Thymus (tissue), 14 donors: ENCODE results near the gene CTRL. TPM values are rescaled to one million over a fixed set of nuclear protein-coding genes. Genes with fewer than 3 reads are reported as not detected.
"Not testable (repeated sequence)": the region's sequence is repeated elsewhere in the genome, so short reads cannot be mapped to it uniquely, and the experiment has no call there.

Experiments
- DNase-seq, 9 donors: peaks; one replicate each; pipeline ENCODE4 v3.0.0-alpha.2; 2013; ENCODE audit warnings: low spot score in 9 of 9, low read depth in 6 of 9, missing footprints in 1 of 9
- H3K27ac ChIP-seq, 2 donors: one replicate each; pipeline ENCODE4 v1.5.1; 2013; ENCODE audit warnings: control low read depth in 1 of 2, low read depth in 1 of 2, low read length in 1 of 2, mild to moderate bottlenecking in 1 of 2, moderate library complexity in 1 of 2
- H3K27me3 ChIP-seq, 2 donors: one replicate each; pipeline ENCODE4 v1.5.1; 2013; ENCODE audit warnings: low read length in 1 of 2; ENCODE audit not compliant: control insufficient read depth in 2 of 2, insufficient read depth in 1 of 2
- H3K36me3 ChIP-seq, 2 donors: one replicate each; pipeline ENCODE4 v1.5.1; 2013; ENCODE audit warnings: low read length in 1 of 2, mild to moderate bottlenecking in 1 of 2, moderate library complexity in 1 of 2; ENCODE audit not compliant: control insufficient read depth in 2 of 2, insufficient read depth in 2 of 2
- H3K4me1 ChIP-seq, 2 donors: one replicate each; pipeline ENCODE4 v1.5.1; 2013; ENCODE audit warnings: low read length in 2 of 2; ENCODE audit not compliant: control insufficient read depth in 2 of 2, insufficient read depth in 2 of 2
- H3K4me3 ChIP-seq, 2 donors: one replicate each; pipeline ENCODE4 v1.5.1; 2013; ENCODE audit warnings: low read length in 2 of 2, control low read depth in 1 of 2, mild to moderate bottlenecking in 1 of 2
- H3K9me3 ChIP-seq, 2 donors: one replicate each; pipeline ENCODE4 v1.5.1; 2013; ENCODE audit warnings: low read length in 1 of 2, mild to moderate bottlenecking in 1 of 2; ENCODE audit not compliant: control insufficient read depth in 2 of 2, insufficient read depth in 1 of 2
- WGBS: extraction: QIAGEN DNeasy Blood & Tissue Kit; methylation state at CpG from one replicate; pipeline ENCODE4 v1.1.7; 2013; 5-methylcytosine and 5-hydroxymethylcytosine counted together
- long read RNA-seq, 10 donors: transcript quantifications; one replicate each; lab custom pipeline, GENCODE V29; 2026
- polyA plus RNA-seq: library from polyadenylated mRNA; stranded (reverse); fragments of 200-250 nt; gene quantifications from one replicate; pipeline ENCODE4 v1.2.3, GENCODE V29; 2013
- total RNA-seq: library from RNA; stranded (reverse); fragments of 120-200 nt; gene quantifications from one replicate; pipeline ENCODE4 v1.2.4, GENCODE V29; 2013
- donor health status: healthy.

Gene CTRL
- total RNA-seq: 0.61 TPM
- polyA plus RNA-seq: 6.4 TPM
- long read RNA-seq, donor 1, partial matches to known transcripts: 0 of 1 reads
- long read RNA-seq, donor 1, other reads (novel, unspliced or antisense): 0 of 1 reads
- long read RNA-seq, donor 2: 0 reads
- long read RNA-seq, donor 3: 0 reads
- long read RNA-seq, donor 4: 0 reads
- long read RNA-seq, donor 5: 0 reads
- long read RNA-seq, donor 6: 0 reads
- long read RNA-seq, donor 7: 0 reads
- long read RNA-seq, donor 8: 0 reads
- long read RNA-seq, donor 9: 0 reads
- long read RNA-seq, donor 10: 0 reads

DNA sequence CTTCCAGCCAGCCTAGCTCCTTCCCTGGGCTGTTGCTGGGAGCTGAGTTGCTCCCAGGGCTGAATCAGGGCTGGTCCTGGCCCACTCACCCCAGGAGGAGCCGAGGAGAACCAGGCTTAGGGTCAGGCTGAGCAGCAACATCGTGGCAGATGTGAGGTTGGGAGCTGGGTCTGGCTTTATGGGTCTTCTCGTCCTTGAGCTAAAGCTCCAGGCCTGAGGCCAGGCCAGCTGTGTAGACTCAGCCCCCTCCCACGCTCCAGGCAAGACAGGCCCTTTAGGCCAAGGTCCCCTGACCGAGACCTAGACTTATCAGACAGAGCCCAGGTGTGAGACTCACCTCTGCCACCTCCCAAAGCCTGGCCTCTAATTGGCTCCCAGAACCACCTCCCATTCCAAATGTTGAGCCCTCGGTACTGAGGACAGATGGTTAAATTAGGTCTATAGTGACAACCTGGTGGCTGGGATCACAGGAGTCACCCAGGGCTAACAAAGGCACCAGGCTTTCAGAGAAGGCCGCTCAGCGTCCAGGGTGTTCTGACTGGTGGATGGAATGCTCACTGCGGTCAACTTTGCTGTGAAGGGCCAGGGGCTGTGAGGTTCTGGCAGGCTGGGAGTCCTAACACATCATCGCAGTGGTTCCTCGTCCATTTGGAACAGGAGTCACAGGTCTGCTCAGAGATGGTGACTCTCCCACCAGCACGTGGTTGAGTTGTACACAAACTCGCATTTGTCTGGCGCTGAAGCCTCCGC is at the start of gene CTRL:
Gene CTRL (minus strand): TSS at position 151 of the 750 bp plus-strand sequence. CDS start 10 bp downstream, at position 141.
- Histone ChIP-seq H3K36me3 (peaks cover 53 to 72% of the 10 kb centered on the region in 2 donors), H3K4me1 (peaks cover under 1 to 13% of the 10 kb centered on the region in 2 donors), H3K9me3 (peaks cover 0 to 2% of the 10 kb centered on the region in 2 donors), H3K27me3 (no peaks in the 10 kb centered on the region), H3K4me3 (no peak within 1 kb of the TSS), H3K27ac (no peak within 1 kb of the TSS)
- WGBS: 96% methylated on average over 15 of the region's 15 CpGs
- no peak for DNase-seq

DNA sequence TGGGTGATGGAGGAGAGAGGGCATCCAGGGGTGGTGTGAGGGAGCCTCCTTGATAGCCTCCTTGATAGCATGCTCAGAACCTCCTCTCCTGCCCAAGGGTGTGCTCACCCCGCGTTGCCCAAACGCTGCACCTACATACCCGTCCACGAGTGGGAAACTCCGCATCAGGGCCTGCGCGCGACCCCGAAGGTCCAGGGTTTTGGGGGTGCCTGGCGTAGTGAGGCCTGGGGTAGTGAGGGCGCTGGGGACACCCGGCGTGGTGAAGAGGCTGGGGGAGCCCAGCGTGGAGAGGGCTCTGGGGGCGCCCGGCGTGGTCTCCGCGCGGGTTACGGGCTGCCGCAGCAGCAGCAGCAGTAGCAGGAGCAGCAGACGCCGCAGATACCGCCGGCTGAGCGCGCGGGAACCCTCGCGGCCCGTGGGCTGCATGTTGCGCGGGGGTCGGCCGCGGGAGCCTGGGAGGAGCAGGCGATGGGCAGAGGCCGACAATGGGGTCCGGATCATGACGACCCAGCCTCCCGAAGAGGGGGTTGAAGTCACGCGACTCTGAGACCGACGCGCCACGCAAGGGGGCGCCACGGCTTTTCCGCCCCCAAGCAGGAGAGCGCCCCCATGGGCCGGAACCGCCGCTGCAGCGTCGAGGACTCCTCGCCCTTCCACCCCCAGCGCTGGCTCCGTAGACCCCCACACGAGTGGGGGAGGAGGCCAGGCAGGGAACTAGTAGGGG is 48.5 kb upstream of the CTRL start, which contains the start of gene DPEP3:
Gene DPEP3 (minus strand): TSS at position 545 of the 724 bp plus-strand sequence. CDS start 119 bp downstream, at position 426.
- Histone ChIP-seq H3K27ac (no peak within 1 kb of the TSS), H3K4me3 (no peak within 1 kb of the TSS), H3K36me3 (no peaks in the 10 kb centered on the region), H3K27me3 (peaks cover 0 to 17% of the 10 kb centered on the region in 2 donors), H3K9me3 (peaks cover 0 to 4% of the 10 kb centered on the region in 2 donors), H3K4me1 (peaks cover 7 to 24% of the 10 kb centered on the region in 2 donors)
- peak in 1 of 9 donors; percentile 28 for DNase-seq
- WGBS: 75% methylated on average over 62 of the region's 62 CpGs

DNA sequence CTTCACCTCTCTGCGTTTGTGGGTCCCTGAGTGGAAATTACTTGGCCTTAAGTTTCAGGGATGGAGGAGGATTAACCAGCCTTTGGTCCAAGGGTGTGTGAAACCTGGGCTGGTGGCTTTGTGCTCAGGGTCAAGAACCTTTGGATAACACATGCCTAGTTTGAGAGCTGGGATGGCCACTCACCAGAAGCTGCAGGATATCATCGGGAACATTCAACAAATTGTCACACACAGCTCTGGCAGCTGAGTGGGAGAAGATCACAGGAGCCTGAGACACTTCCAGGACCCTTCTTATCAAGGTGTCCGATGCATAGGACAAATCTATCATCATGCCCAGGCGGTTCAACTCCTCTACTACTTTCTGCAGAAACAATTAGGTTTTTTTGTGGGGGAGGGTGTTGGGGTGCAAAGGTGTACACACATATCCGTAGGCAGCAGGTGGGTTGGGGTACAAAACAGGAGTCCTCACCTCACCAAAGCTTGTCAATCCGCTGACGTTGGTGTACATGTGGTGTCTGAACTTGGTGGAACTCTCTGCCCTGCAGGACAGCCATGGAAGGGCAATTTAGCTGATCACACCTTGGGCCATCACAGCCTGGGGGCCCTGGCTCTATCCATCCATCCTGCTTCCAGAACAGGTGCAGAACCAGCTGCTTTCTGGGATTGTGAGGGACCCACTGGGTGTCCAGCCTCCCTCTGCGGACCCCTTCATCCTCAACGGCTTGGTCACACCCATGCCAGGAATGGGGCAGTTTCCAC is 46.0 kb upstream of the CTRL start:
- WGBS: 96% methylated on average over 9 of the region's 9 CpGs

DNA sequence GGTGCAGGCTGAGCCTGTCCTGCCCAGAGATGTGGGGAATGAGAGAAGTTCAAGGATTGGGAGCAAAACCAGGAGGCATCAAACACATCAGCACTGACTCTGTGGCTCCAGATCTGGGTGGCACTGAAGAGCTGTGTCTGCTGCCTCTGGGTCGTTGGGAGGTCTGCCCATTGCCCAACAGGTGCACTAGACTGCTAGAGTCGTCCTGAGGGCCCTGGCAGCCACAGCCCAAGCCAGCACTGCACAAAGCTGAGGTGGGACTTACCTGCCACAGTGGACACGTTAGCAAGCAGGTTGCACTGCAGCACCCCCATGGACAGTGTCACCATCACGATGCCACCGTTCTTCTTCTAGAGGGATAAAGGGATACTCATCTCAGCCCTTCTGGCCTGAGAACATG is 45.3 kb upstream of the CTRL start:
- Histone ChIP-seq H3K9me3 (no peaks in the 10 kb centered on the region), H3K36me3 (no peaks in the 10 kb centered on the region), H3K4me3 (no peak overlapping the region), H3K4me1 (peaks cover 0 to 5% of the 10 kb centered on the region in 2 donors), H3K27me3 (peaks cover 0 to 17% of the 10 kb centered on the region in 2 donors), H3K27ac (no peak overlapping the region)
- no peak for DNase-seq
- WGBS: 85% methylated on average over 5 of the region's 5 CpGs

More for the DNA sequence above, 46.0 kb upstream of the CTRL start:
- H3K36me3 ChIP-seq: no peaks in the 10 kb centered on the region
- no peak overlapping the region for H3K4me3 ChIP-seq
- no peak overlapping the region for H3K27ac ChIP-seq
- H3K27me3 ChIP-seq: peaks cover 0 to 17% of the 10 kb centered on the region in 2 donors
- no peaks in the 10 kb centered on the region for H3K9me3 ChIP-seq
- no peak for DNase-seq
- H3K4me1 ChIP-seq: peaks cover 0 to 5% of the 10 kb centered on the region in 2 donors

DNA sequence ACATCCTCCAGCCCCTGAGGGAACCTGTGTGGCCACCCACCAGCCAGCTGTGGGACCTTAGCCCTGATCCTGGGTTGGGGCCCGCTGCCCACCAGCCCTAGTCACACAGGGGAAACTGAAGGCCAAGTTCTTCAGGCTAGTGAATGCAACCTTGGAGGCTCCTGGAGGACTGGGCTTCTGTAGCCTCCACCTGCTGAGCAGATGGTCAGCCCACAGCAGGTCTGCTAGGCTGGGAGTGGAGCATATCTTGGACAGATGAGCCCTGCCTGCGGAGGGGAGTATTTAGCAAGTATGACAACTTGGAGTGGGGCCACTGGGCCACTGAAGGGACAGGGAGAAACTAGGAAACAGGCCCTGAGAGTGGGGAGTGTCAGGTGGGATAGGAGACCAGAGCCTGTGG is 44.5 kb upstream of the CTRL start:
- no peaks in the 10 kb centered on the region for H3K36me3 ChIP-seq
- no peak for DNase-seq
- no peak overlapping the region for H3K4me3 ChIP-seq
- no peaks in the 10 kb centered on the region for H3K9me3 ChIP-seq
- no peak overlapping the region for H3K27ac ChIP-seq
- 97% methylated on average over 2 of the region's 2 CpGs for WGBS
- peaks cover 0 to 17% of the 10 kb centered on the region in 2 donors for H3K27me3 ChIP-seq
- H3K4me1 ChIP-seq: peaks cover 0 to 5% of the 10 kb centered on the region in 2 donors

DNA sequence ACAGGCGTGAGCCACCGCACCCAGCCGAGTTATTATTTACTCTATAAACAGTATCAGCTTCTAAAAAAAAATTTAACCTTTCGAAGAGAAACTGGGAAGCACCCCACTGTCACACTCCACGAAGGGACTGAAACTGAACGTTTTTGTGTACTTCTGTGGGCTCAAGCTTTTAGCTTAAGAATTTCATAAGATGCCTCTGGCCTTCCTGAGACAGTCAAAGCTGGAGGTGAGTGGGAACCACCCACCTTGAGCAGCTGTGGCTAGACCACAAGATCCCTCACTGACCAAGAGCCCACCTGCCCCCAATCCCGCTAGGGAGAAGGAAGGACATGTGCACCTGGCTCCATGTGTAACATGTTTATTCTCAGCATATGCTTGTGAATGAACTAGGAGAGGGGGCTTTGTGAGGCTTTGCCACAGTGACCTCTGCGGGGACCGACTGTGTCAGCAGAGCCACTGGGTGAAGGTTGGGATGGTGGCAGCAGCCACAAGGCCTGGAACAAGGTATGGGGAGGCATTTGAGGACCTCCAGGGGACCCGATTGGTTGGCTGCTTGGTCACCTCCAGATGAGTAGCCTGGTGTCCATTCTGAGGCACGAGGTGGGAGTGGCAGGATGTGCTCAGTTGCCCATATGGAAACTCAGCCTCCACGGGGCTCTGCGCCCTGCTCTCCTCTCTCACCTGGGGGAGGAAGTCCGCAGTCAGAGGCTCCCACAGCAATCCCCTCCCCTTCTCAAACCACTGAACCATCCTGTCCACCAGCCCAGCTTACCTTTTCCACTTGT is 43.9 kb upstream of the CTRL start:
- Histone ChIP-seq H3K36me3 (no peaks in the 10 kb centered on the region), H3K9me3 (no peaks in the 10 kb centered on the region), H3K27me3 (peaks cover 0 to 16% of the 10 kb centered on the region in 2 donors), H3K27ac (no peak overlapping the region), H3K4me1 (peaks cover 0 to 5% of the 10 kb centered on the region in 2 donors), H3K4me3 (no peak overlapping the region)
- WGBS: 85% methylated on average over 14 of the region's 14 CpGs
- no peak for DNase-seq

DNA sequence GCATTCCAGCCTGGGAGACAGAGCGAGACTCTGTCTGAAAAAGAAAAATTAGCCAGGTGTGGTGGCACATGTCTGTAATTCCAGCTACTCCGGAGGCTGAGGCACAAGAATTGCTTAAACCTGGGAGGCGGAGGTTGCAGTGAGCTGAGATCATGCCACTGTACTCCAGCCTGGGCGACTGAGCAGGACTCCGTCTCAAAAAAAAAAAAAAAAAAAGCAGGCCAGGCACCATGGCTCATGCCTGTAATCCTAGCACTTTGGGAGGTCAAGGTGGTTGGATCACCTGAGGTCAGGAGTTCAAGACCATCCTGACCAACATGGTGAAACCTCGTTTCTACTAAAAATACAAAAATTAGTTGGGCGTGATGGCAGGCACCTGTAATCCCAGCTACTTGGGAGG is 40.6 kb upstream of the CTRL start:
- not testable (repeated sequence) for H3K4me3 ChIP-seq, H3K27ac ChIP-seq, H3K9me3 ChIP-seq, H3K27me3 ChIP-seq, DNase-seq, H3K36me3 ChIP-seq
- WGBS: 98% methylated on average over 7 of the region's 7 CpGs
- peaks cover 8 to 18% of the 10 kb centered on the region in 2 donors for H3K4me1 ChIP-seq

DNA sequence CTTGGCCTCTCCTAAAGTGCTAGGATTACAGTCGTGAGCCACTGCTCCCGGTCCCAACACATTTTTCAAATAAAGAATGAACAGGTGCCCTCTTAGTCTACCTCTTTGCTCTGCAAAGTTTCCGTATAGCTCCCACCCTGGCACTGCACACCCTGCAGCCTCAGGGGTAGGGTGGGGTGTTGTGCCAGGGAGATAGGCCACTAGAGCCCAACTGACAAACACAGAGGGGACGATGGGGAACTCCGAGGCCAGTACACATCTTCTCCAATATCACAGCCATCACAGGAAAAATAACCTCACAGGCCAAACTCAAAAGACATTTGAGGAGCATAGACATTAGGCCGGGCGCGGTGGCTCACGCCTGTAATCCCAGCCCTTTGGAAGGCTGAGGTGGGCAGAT is 39.4 kb upstream of the CTRL start:
- no peak for DNase-seq
- H3K9me3 ChIP-seq: no peaks in the 10 kb centered on the region
- H3K4me1 ChIP-seq: peaks cover 19 to 30% of the 10 kb centered on the region in 2 donors
- no peak overlapping the region for H3K27ac ChIP-seq
- no peaks in the 10 kb centered on the region for H3K36me3 ChIP-seq
- WGBS: 93% methylated on average over 9 of the region's 9 CpGs
- peaks cover 0 to 4% of the 10 kb centered on the region in 2 donors for H3K27me3 ChIP-seq
- H3K4me3 ChIP-seq: no peak overlapping the region
